Measurements from ENCODE around the gene OSBPL5. TPM values are rescaled to one million over a fixed set of nuclear protein-coding genes. Genes with fewer than 3 reads are reported as not detected.
"Not testable (repeated sequence)": the region's sequence is repeated elsewhere in the genome, so short reads cannot be mapped to it uniquely, and the experiment has no call there.

Gene OSBPL5
- total and polyA plus RNA-seq, 4 donors = 15.2 to 51.5 (median 28.3) TPM

DNA sequence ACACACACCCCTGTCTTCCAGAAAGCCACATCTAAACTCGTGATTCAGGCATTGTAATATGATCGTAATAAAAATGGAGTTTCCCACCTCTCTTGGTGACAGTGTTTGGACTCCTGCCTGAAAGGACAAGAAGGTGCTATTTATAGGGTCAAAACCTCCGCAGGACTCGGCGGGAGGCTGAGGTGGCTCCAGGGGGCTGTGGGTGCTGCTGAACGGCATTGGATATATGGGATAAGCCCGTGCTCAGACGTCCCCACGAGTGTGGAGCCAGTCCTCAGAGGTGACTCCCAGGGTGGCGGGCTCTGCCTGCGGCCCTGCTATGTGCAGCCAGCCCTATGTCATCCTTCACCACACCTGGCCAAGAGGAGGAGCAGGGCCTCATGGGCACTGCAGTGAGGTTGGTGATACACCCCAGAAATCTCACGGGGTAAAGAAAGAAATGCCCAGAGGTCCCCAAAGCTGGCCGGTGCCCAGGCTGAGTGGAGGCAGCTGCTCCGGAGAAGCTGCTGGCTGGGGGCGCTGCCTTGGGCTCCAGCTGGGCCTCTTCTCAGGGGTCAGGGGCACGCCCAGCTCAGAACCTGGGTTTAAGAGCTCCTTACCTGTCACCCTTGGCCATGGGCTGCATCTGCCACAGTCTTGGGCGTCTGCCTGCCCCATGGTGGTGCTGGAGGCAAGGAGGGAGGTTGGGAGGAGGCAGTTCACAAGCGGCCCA is 5.1 kb upstream of the OSBPL5 start:
- no peak overlapping the region for H3K27ac ChIP-seq (ENCODE audit: low read depth in 1 of 2, low read length in 1 of 2)
- TF ChIP-seq, protein P1, sequence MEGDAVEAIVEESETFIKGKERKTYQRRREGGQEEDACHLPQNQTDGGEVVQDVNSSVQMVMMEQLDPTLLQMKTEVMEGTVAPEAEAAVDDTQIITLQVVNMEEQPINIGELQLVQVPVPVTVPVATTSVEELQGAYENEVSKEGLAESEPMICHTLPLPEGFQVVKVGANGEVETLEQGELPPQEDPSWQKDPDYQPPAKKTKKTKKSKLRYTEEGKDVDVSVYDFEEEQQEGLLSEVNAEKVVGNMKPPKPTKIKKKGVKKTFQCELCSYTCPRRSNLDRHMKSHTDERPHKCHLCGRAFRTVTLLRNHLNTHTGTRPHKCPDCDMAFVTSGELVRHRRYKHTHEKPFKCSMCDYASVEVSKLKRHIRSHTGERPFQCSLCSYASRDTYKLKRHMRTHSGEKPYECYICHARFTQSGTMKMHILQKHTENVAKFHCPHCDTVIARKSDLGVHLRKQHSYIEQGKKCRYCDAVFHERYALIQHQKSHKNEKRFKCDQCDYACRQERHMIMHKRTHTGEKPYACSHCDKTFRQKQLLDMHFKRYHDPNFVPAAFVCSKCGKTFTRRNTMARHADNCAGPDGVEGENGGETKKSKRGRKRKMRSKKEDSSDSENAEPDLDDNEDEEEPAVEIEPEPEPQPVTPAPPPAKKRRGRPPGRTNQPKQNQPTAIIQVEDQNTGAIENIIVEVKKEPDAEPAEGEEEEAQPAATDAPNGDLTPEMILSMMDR (IDR thresholded peaks at IDR 0.05; ENCODE audit: control extremely low read depth, extremely low read depth) = no peak

GRCh38 chr11:3169255-3170043 is 4.3 kb upstream of the OSBPL5 start:
- ATAC-seq (ENCODE audit: insufficient read depth, low FRiP score) (peak; percentile 23), DNase-seq (peak; percentile 43 to 59 (median 52))
- peaks cover 0 to 18% (median 7%) of the 10 kb centered on the region in 5 donors for H3K4me1 ChIP-seq (ENCODE audit: control insufficient read depth in 5 of 5, insufficient read depth in 5 of 5, low read length in 5 of 5)
- H3K9ac ChIP-seq (ENCODE audit: insufficient read depth in 1 of 2, low read length in 2 of 2) = peak overlapping the region in 1 of 2 donors; percentile 27
- no peak overlapping the region for H3K27ac ChIP-seq (ENCODE audit: low read depth in 1 of 2, low read length in 1 of 2)
- peak overlapping the region; percentile 20 for H3K4me3 ChIP-seq
- WGBS, 2 donors = 6 to 9% methylated on average over 31 of the region's 31 CpGs
- peaks cover 0 to 1% (median 0%) of the 10 kb centered on the region in 4 donors for H3K9me3 ChIP-seq (ENCODE audit: control insufficient read depth in 4 of 4, insufficient read depth in 3 of 4, low read length in 3 of 4)
- H3K36me3 ChIP-seq (ENCODE audit: control insufficient read depth in 4 of 4, insufficient read depth in 4 of 4, low read length in 4 of 4) = no peaks in the 10 kb centered on the region
- TF ChIP-seq, protein P1 (IDR thresholded peaks at IDR 0.05; ENCODE audit: control extremely low read depth, extremely low read depth) = no peak
- no peaks in the 10 kb centered on the region for H3K27me3 ChIP-seq (ENCODE audit: control insufficient read depth in 3 of 3, insufficient read depth in 3 of 3, low read length in 2 of 3)

More for the DNA sequence above, 5.1 kb upstream of the OSBPL5 start:
- peaks cover 0 to 1% (median 0%) of the 10 kb centered on the region in 4 donors for H3K9me3 ChIP-seq (ENCODE audit: control insufficient read depth in 4 of 4, insufficient read depth in 3 of 4, low read length in 3 of 4)
- WGBS, 2 donors = 63 to 68% methylated on average over 18 of the region's 18 CpGs
- H3K4me1 ChIP-seq (ENCODE audit: control insufficient read depth in 5 of 5, insufficient read depth in 5 of 5, low read length in 5 of 5) = peaks cover 0 to 18% (median 7%) of the 10 kb centered on the region in 5 donors
- no peaks in the 10 kb centered on the region for H3K27me3 ChIP-seq (ENCODE audit: control insufficient read depth in 3 of 3, insufficient read depth in 3 of 3, low read length in 2 of 3)
- no peak overlapping the region for H3K4me3 ChIP-seq
- no peaks in the 10 kb centered on the region for H3K36me3 ChIP-seq (ENCODE audit: control insufficient read depth in 4 of 4, insufficient read depth in 4 of 4, low read length in 4 of 4)
- no peak overlapping the region for H3K9ac ChIP-seq (ENCODE audit: insufficient read depth in 1 of 2, low read length in 2 of 2)
- DNase-seq (peak in 1 of 3 donors; percentile 36), ATAC-seq (ENCODE audit: insufficient read depth, low FRiP score) (no peak)

DNA sequence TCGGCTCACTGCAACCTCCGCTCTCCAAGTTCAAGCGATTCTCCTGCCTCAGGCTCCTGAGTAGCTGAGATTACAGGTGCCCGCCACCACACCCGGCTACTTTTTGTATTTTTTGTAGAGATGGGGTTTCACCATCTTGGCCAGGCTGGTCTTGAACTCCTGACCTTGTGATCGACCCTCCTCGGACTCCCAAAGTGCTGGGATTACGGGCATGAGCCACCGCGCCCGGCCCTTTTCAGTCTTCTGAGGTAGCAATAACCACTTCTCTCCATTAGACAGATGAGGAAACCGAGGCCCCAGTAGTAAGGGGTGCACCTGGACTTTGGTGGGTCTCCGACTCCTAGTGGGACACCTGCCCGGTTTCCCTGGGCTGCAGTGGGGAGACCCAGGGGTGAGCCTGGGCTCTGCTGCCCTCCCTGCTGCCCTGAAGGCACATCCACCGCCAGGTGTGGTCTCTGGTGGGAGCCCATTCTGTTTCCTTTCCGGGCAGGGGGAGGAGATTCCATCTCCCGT is 3.7 kb upstream of the OSBPL5 start:
- not testable (repeated sequence) for H3K4me3 ChIP-seq; DNase-seq; H3K9ac ChIP-seq (ENCODE audit: insufficient read depth in 1 of 2, low read length in 2 of 2); H3K27ac ChIP-seq (ENCODE audit: low read depth in 1 of 2, low read length in 1 of 2); H3K9me3 ChIP-seq (ENCODE audit: control insufficient read depth in 4 of 4, insufficient read depth in 3 of 4, low read length in 3 of 4); H3K36me3 ChIP-seq (ENCODE audit: control insufficient read depth in 4 of 4, insufficient read depth in 4 of 4, low read length in 4 of 4); H3K27me3 ChIP-seq (ENCODE audit: control insufficient read depth in 3 of 3, insufficient read depth in 3 of 3, low read length in 2 of 3); ATAC-seq (ENCODE audit: insufficient read depth, low FRiP score)
- 77 to 80% methylated on average over 17 of the region's 17 CpGs for WGBS, 2 donors
- peaks cover 0 to 23% (median 8%) of the 10 kb centered on the region in 5 donors for H3K4me1 ChIP-seq (ENCODE audit: control insufficient read depth in 5 of 5, insufficient read depth in 5 of 5, low read length in 5 of 5)

Measured in lung (tissue), 12 donors.